AG09309 (cell line): Measurements from ENCODE around the gene ANKRD13D.

Experiments used
- DNase-seq: peaks from one replicate; pipeline ENCODE4 v3.0.0-alpha.2; 2010; ENCODE audit warnings: low read depth
- H3K4me3 ChIP-seq: 2 replicates; pipeline ENCODE4 v1.5.1; 2011; ENCODE audit warnings: mild to moderate bottlenecking, low read depth, low read length, moderate library complexity; ENCODE audit not compliant: control insufficient read depth
- CTCF ChIP-seq: IDR thresholded peaks from 2 replicates; pipeline ENCODE4 v1.5.1; 2011; ENCODE audit warnings: mild to moderate bottlenecking, low read depth, low read length, inconsistent platforms; ENCODE audit not compliant: insufficient read depth, control insufficient read depth; ENCODE audit errors: missing control alignments

Gene ANKRD13D

GRCh38 chr11:67261946-67262681, 27.0 kb upstream of the ANKRD13D start:
- H3K4me3 ChIP-seq = no peak overlapping the region
- no peak for TF ChIP-seq CTCF
- no peak for DNase-seq

GRCh38 chr11:67262731-67263675, 26.1 kb upstream of the ANKRD13D start:
- no peak overlapping the region for H3K4me3 ChIP-seq
- peak; percentile 56 for DNase-seq
- peak; percentile 86 for TF ChIP-seq CTCF

- no peak overlapping the region for H3K4me3 ChIP-seq
- no peak for DNase-seq
- no peak for TF ChIP-seq CTCF
Observed at GRCh38 chr11:67264260-67264659, 24.8 kb upstream of the ANKRD13D start.

GRCh38 chr11:67264877-67265632, 24.0 kb upstream of the ANKRD13D start:
- TF ChIP-seq CTCF = no peak
- no peak for DNase-seq
- no peak overlapping the region for H3K4me3 ChIP-seq

- no peak for DNase-seq
- H3K4me3 ChIP-seq = peak overlapping the region; percentile 37
- peak; percentile 57 for TF ChIP-seq CTCF
Observed at GRCh38 chr11:67265633-67266448, 23.3 kb upstream of the ANKRD13D start.
